Measurements from ENCODE around the gene EYS.

Gene EYS

GRCh38 chr6:64486578-64487351 is 1220.3 kb downstream of the EYS start:
- Histone ChIP-seq H3K36me3 (ENCODE audit: insufficient read depth, low read length) (no peaks in the 10 kb centered on the region), H3K4me2 (ENCODE audit: low read depth, low read length, poor library complexity, severe bottlenecking) (no peak overlapping the region), H4K20me1 (ENCODE audit: insufficient read depth, low read length, poor library complexity, severe bottlenecking) (no peaks in the 10 kb centered on the region)

GRCh38 chr6:64483956-64484499 is 1223.0 kb downstream of the EYS start:
- no peaks in the 10 kb centered on the region for H3K79me2 ChIP-seq (ENCODE audit: insufficient read depth, low read length)
- H3K9me3 ChIP-seq (ENCODE audit: insufficient read depth, low read depth, low read length), result no peaks in the 10 kb centered on the region
- no peak overlapping the region for H3K4me3 ChIP-seq (ENCODE audit: low read length, poor library complexity, severe bottlenecking)
- no peaks in the 10 kb centered on the region for H3K9me2 ChIP-seq (replicated peaks; ENCODE audit: low read depth, low read length)
- no peaks in the 10 kb centered on the region for H4K20me1 ChIP-seq (ENCODE audit: insufficient read depth, low read length, poor library complexity, severe bottlenecking)
- TF ChIP-seq EZH2phosphoT487 (IDR thresholded peaks at IDR 0.05; ENCODE audit: borderline replicate concordance), result no peak
- TF ChIP-seq CTCF (conservative IDR thresholded peaks at IDR 0.05; ENCODE audit: low read length), result no peak
- H3F3A ChIP-seq (ENCODE audit: low read depth), result no peaks in the 10 kb centered on the region
- H3K4me1 ChIP-seq (ENCODE audit: insufficient read depth, low read length, poor library complexity, severe bottlenecking), result no peaks in the 10 kb centered on the region
- H3K4me2 ChIP-seq (ENCODE audit: low read depth, low read length, poor library complexity, severe bottlenecking), result no peak overlapping the region
- H3K36me3 ChIP-seq (ENCODE audit: insufficient read depth, low read length), result no peaks in the 10 kb centered on the region
- no peak overlapping the region for H3K9ac ChIP-seq (ENCODE audit: low read depth, low read length, poor library complexity, severe bottlenecking)
- H2AFZ ChIP-seq (ENCODE audit: low read length), result no peak overlapping the region
- H3K27me3 ChIP-seq (ENCODE audit: insufficient read depth, low read length, poor library complexity, severe bottlenecking), result no peaks in the 10 kb centered on the region

More at GRCh38 chr6:64486578-64487351, 1220.3 kb downstream of the EYS start:
- H3K79me2 ChIP-seq (ENCODE audit: insufficient read depth, low read length), result no peaks in the 10 kb centered on the region
- no peaks in the 10 kb centered on the region for H3K9me2 ChIP-seq (replicated peaks; ENCODE audit: low read depth, low read length)
- no peak overlapping the region for H3K9ac ChIP-seq (ENCODE audit: low read depth, low read length, poor library complexity, severe bottlenecking)
- no peaks in the 10 kb centered on the region for H3F3A ChIP-seq (ENCODE audit: low read depth)
- no peaks in the 10 kb centered on the region for H3K9me3 ChIP-seq (ENCODE audit: insufficient read depth, low read depth, low read length)
- H3K27me3 ChIP-seq (ENCODE audit: insufficient read depth, low read length, poor library complexity, severe bottlenecking), result no peaks in the 10 kb centered on the region
- H3K4me1 ChIP-seq (ENCODE audit: insufficient read depth, low read length, poor library complexity, severe bottlenecking), result no peaks in the 10 kb centered on the region
- no peak overlapping the region for H2AFZ ChIP-seq (ENCODE audit: low read length)
- TF ChIP-seq EZH2phosphoT487 (IDR thresholded peaks at IDR 0.05; ENCODE audit: borderline replicate concordance) (no peak), CTCF (conservative IDR thresholded peaks at IDR 0.05; ENCODE audit: low read length) (no peak)
- H3K4me3 ChIP-seq (ENCODE audit: low read length, poor library complexity, severe bottlenecking), result no peak overlapping the region

- Histone ChIP-seq H3K9ac (ENCODE audit: low read depth, low read length, poor library complexity, severe bottlenecking) (no peak overlapping the region), H3K4me3 (ENCODE audit: low read length, poor library complexity, severe bottlenecking) (no peak overlapping the region), H3K9me2 (replicated peaks; ENCODE audit: low read depth, low read length) (no peaks in the 10 kb centered on the region), H3K4me1 (ENCODE audit: insufficient read depth, low read length, poor library complexity, severe bottlenecking) (no peaks in the 10 kb centered on the region), H3K27me3 (ENCODE audit: insufficient read depth, low read length, poor library complexity, severe bottlenecking) (no peaks in the 10 kb centered on the region), H3K9me3 (ENCODE audit: insufficient read depth, low read depth, low read length) (no peaks in the 10 kb centered on the region), H3K36me3 (ENCODE audit: insufficient read depth, low read length) (no peaks in the 10 kb centered on the region), H2AFZ (ENCODE audit: low read length) (no peak overlapping the region), H3K79me2 (ENCODE audit: insufficient read depth, low read length) (no peaks in the 10 kb centered on the region), H3F3A (ENCODE audit: low read depth) (no peaks in the 10 kb centered on the region), H3K4me2 (ENCODE audit: low read depth, low read length, poor library complexity, severe bottlenecking) (no peak overlapping the region), H4K20me1 (ENCODE audit: insufficient read depth, low read length, poor library complexity, severe bottlenecking) (no peaks in the 10 kb centered on the region)
- no peak for TF ChIP-seq CTCF (conservative IDR thresholded peaks at IDR 0.05; ENCODE audit: low read length)
- TF ChIP-seq EZH2phosphoT487 (IDR thresholded peaks at IDR 0.05; ENCODE audit: borderline replicate concordance), result no peak
Observed at GRCh38 chr6:64482631-64483030, 1224.4 kb downstream of the EYS start.

Measured in Loucy (cell line).